Progenitor cell of endocrine pancreas (in vitro differentiated cells): ENCODE results near the gene GJD3. TPM values are rescaled to one million over a fixed set of nuclear protein-coding genes. Genes with fewer than 3 reads are reported as not detected.

Experiments used
- DNase-seq: peaks from one replicate; pipeline ENCODE4 v3.0.0; 2021; ENCODE audit warnings: low spot score; ENCODE audit not compliant: unreplicated experiment
- H3K27ac Mint-ChIP-seq: 2 replicates; pipeline ENCODE4 v1.8.0; 2021; ENCODE audit warnings: mild to moderate bottlenecking, moderate library complexity, mixed read lengths
- H3K27me3 Mint-ChIP-seq: 2 replicates; pipeline ENCODE4 v1.8.0; 2021; ENCODE audit warnings: mixed read lengths
- H3K36me3 Mint-ChIP-seq: 2 replicates; pipeline ENCODE4 v1.8.0; 2022; ENCODE audit warnings: mixed read lengths; ENCODE audit not compliant: insufficient read depth
- H3K4me1 Mint-ChIP-seq: 2 replicates; pipeline ENCODE4 v1.8.0; 2021; ENCODE audit warnings: low read depth, mixed read lengths
- H3K4me3 Mint-ChIP-seq: 2 replicates; pipeline ENCODE4 v1.8.0; 2021; ENCODE audit warnings: low read depth, mild to moderate bottlenecking, moderate library complexity, mixed read lengths
- H3K9me3 Mint-ChIP-seq: 2 replicates; pipeline ENCODE4 v1.8.0; 2021; ENCODE audit warnings: low read depth, mixed read lengths
- total RNA-seq: library from RNA; stranded (reverse); gene quantifications from 2 replicates; pipeline ENCODE4 v1.2.1, GENCODE V29; 2021
- TF ChIP-seq, protein P1 (sequence below): fragments of 200-600 bp; sonication (generic); IDR thresholded peaks from one replicate; pipeline ENCODE4 v1.5.0; 2021; ENCODE audit warnings: antibody characterized with exemption, mild to moderate bottlenecking; ENCODE audit not compliant: unreplicated experiment

The GJD3 gene
- total RNA-seq, 1 donor from 2014 or later: not detected

DNA sequence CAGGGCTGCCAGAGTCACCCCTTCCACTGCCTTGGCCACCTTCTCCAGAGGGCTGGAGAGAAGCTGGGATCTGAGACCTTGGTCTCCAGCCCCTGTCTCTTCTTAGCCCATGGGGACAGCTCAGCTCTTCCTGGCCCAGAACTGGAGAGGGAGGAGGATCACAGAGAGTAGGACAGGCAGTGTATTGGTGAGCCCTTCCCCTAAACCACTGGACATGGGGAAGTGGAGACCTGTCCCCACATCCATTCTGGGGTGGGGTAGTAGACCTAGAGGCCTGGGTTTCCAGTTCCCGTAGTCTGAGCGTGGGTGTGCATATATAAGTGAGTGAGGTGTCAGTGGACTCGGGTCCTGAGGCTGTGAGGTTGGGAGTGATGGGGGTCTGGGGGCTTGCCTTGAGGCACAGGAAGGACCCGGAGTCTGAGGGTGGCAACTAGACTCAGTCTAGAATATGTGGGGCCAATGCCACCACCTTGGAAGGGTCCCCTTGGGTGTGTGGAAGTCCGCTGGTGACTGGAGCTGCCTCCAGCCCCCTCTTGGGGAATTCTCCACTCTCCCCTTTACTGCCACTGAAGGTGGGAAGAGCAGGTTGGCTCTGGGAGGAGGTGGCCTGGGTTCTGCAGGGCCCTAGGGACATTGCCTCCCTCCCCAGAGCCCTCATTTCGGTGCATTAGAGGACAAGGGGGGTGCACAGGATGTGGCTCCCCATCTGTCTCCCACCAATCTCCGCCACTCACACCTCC is 19.9 kb downstream of the GJD3 start:
- Mint-ChIP-seq H3K4me3 (peak overlapping the region; percentile 89), H3K9me3 (no peaks in the 10 kb centered on the region), H3K36me3 (peaks cover 5% of the 10 kb centered on the region), H3K27me3 (no peaks in the 10 kb centered on the region), H3K27ac (peak overlapping the region; percentile 97), H3K4me1 (peaks cover 67% of the 10 kb centered on the region)
- TF ChIP-seq, protein P1, sequence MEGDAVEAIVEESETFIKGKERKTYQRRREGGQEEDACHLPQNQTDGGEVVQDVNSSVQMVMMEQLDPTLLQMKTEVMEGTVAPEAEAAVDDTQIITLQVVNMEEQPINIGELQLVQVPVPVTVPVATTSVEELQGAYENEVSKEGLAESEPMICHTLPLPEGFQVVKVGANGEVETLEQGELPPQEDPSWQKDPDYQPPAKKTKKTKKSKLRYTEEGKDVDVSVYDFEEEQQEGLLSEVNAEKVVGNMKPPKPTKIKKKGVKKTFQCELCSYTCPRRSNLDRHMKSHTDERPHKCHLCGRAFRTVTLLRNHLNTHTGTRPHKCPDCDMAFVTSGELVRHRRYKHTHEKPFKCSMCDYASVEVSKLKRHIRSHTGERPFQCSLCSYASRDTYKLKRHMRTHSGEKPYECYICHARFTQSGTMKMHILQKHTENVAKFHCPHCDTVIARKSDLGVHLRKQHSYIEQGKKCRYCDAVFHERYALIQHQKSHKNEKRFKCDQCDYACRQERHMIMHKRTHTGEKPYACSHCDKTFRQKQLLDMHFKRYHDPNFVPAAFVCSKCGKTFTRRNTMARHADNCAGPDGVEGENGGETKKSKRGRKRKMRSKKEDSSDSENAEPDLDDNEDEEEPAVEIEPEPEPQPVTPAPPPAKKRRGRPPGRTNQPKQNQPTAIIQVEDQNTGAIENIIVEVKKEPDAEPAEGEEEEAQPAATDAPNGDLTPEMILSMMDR: no peak
- DNase-seq: no peak

GRCh38 chr17:40343219-40344119 is 21.1 kb downstream of the GJD3 start:
- H3K27me3 Mint-ChIP-seq: no peaks in the 10 kb centered on the region
- peaks cover 4% of the 10 kb centered on the region for H3K36me3 Mint-ChIP-seq
- no peaks in the 10 kb centered on the region for H3K9me3 Mint-ChIP-seq
- H3K4me1 Mint-ChIP-seq: peaks cover 62% of the 10 kb centered on the region
- H3K27ac Mint-ChIP-seq: peak overlapping the region; percentile 97
- peak overlapping the region; percentile 89 for H3K4me3 Mint-ChIP-seq
- no peak for DNase-seq
- TF ChIP-seq, protein P1: no peak

DNA sequence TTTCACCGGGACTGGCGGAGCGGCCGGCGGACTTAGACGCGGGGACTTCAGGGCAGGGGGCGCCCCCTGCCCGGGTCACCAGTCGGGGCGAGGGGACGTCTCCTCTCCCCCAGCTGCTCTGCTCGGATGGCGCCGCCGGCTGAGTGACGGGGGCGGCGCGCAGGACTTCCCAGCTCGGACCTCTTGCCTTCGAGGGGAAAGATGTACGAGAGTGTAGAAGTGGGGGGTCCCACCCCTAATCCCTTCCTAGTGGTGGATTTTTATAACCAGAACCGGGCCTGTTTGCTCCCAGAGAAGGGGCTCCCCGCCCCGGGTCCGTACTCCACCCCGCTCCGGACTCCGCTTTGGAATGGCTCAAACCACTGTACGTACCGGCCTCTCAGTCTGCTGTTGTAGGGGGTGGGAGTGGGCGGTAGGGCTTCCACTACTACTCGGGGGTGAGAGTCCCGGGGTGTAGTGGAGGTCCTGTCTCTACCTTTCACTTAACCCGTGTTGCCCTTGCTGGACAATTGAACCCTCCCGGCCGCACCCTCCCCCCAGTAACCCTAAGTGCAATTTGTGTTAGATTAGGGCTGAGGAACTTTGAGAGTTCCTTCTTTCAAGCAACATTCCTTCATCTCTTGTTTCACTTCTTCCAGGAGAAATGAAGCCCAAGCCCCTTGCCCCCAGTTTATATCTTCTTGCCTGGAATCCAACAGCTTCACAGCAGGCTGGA is 21.9 kb downstream of the GJD3 start:
- Mint-ChIP-seq H3K4me3 (peak overlapping the region; percentile 89), H3K9me3 (no peaks in the 10 kb centered on the region), H3K36me3 (peaks cover 4% of the 10 kb centered on the region), H3K27ac (peak overlapping the region; percentile 97), H3K4me1 (peaks cover 62% of the 10 kb centered on the region), H3K27me3 (no peaks in the 10 kb centered on the region)
- no peak for DNase-seq
- TF ChIP-seq, protein P1: peak; percentile 8

DNA sequence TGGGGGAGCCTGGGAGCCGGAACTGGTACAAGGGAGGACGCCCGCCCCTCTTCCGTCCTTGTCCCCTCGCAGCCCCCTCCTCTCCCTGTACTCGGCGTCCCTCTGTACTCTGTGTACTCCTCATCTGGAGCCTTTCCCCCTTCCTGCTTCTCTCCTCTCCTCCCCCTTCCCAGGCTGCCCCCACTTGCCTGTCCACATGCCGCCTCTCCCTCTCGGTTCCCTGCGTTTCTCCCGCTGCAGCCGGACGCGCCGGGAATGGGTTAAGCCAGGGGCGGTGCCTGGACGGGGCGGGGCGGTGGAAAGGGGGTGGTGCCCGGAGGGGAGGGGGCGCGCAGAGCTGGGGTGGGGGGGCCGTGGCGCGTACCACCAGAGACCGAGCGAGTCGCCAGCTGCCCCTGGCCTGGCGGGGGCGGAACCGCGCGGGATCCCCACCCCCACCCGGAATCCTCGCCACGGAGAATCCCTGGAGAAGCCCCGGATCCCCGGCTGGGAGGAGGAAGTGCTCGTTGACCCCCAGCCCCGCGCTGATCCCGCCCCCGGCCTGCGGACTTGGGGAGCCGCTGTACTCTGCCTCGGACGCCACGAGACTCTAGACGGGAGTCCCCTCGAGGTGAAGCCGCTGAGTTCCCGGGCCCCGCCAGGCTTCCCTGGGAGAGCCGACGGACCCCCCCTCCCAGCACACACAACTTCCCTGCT is 22.6 kb downstream of the GJD3 start:
- peak overlapping the region; percentile 89 for H3K4me3 Mint-ChIP-seq

More for the DNA sequence above, 22.6 kb downstream of the GJD3 start:
- peak; percentile 74 for DNase-seq
- TF ChIP-seq, protein P1: no peak
- H3K9me3 Mint-ChIP-seq: no peaks in the 10 kb centered on the region
- H3K4me1 Mint-ChIP-seq: peaks cover 60% of the 10 kb centered on the region
- H3K27me3 Mint-ChIP-seq: no peaks in the 10 kb centered on the region
- peak overlapping the region; percentile 98 for H3K27ac Mint-ChIP-seq
- peaks cover 4% of the 10 kb centered on the region for H3K36me3 Mint-ChIP-seq
